ENCODE results near the gene KRT39.
"Not testable (repeated sequence)": the region's sequence is repeated elsewhere in the genome, so short reads cannot be mapped to it uniquely, and the experiment has no call there.

KRT39 gene

GRCh38 chr17:40966848-40967247, at the start of gene KRT39:
KRT39 (minus strand) TSS chr17:40966948; CDS start chr17:40966856, 92 bp downstream.
- no peak within 1 kb of the TSS for H3K4me3 ChIP-seq (ENCODE audit: low read length)
- no peak for TF ChIP-seq ZNF274 (IDR thresholded peaks at IDR 0.05; ENCODE audit: low read depth, low read length)

GRCh38 chr17:41015454-41015853, 48.7 kb upstream of the KRT39 start:
- TF ChIP-seq ZNF274 (IDR thresholded peaks at IDR 0.05; ENCODE audit: low read depth, low read length), result no peak

GRCh38 chr17:41013606-41014005, 46.9 kb upstream of the KRT39 start:
- no peak for TF ChIP-seq ZNF274 (IDR thresholded peaks at IDR 0.05; ENCODE audit: low read depth, low read length)
- no peak overlapping the region for H3K4me3 ChIP-seq (ENCODE audit: low read length)

More at GRCh38 chr17:41015454-41015853, 48.7 kb upstream of the KRT39 start:
- H3K4me3 ChIP-seq (ENCODE audit: low read length), result no peak overlapping the region

GRCh38 chr17:41013181-41013580, 46.4 kb upstream of the KRT39 start:
- H3K4me3 ChIP-seq (ENCODE audit: low read length), result no peak overlapping the region
- no peak for TF ChIP-seq ZNF274 (IDR thresholded peaks at IDR 0.05; ENCODE audit: low read depth, low read length)

DNA sequence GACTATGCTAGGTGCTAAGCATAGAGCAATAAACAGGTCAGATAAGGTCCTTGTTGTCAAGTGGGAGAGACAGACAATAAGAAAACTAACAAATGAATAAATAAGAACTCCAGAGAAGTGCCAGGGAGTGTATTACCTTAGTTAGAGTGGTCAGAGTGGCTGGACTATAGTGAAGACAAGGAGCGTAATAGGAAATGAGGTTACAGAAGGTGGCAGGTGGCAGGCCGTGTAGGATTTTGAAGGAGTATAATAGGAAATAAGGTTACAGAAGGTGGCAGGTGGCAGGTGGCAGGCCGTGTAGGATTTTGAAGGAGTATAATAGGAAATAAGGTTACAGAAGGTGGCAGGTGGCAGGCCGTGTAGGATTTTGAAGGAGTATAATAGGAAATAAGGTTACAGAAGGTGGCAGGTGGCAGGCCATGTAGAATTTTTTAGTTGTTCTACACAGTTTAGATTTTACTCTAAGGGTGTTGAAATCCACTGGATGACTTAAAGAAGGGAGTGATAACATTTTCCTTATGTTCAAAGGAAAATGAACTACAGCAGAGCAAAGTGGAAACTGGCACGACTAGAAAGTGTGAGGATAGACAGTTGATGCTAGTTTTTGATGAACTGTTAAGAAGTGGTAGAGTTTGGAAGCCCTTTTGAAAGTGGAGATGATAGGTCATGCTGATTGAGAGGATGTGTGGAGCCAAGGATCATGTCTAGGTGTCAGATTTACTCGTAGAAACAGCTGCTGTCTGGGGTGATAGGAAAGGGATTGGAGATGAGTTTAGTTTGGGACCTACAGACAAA, 45.8 kb upstream of the KRT39 start:
- no peak for TF ChIP-seq ZNF274 (IDR thresholded peaks at IDR 0.05; ENCODE audit: low read depth, low read length)
- H3K4me3 ChIP-seq (ENCODE audit: low read length), result no peak overlapping the region

DNA sequence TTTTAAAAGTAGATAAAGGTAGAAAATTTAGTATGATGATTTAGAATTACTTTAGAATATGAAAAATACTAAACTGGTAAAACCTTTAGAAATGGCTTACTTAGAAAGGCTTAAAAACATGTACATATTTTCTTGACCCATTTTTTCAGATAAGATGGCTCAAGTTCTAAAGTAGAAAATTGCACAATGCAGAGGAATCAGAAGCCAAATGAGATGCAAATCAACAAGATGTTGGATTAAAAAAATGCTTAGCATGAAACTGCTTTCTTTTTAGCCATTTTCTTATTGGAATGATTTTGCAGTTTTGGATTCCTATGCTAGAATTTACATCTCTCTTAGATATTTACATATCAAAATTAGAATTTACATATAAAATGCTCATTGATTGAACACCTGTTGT, 43.7 kb upstream of the KRT39 start:
- H3K4me3 ChIP-seq (ENCODE audit: low read length), result no peak overlapping the region
- no peak for TF ChIP-seq ZNF274 (IDR thresholded peaks at IDR 0.05; ENCODE audit: low read depth, low read length)

- TF ChIP-seq ZNF274 (IDR thresholded peaks at IDR 0.05; ENCODE audit: low read depth, low read length), result no peak
- no peak overlapping the region for H3K4me3 ChIP-seq (ENCODE audit: low read length)
These were observed 43.2 kb upstream of the KRT39 start for GRCh38 chr17:41009936-41010335.

GRCh38 chr17:41009301-41009760, 42.6 kb upstream of the KRT39 start:
- no peak for TF ChIP-seq ZNF274 (IDR thresholded peaks at IDR 0.05; ENCODE audit: low read depth, low read length)
- no peak overlapping the region for H3K4me3 ChIP-seq (ENCODE audit: low read length)

GRCh38 chr17:41008811-41009210, 42.1 kb upstream of the KRT39 start, which contains the start of gene KRTAP3-1:
KRTAP3-1 (minus strand) TSS chr17:41009128; CDS start chr17:41009074, 54 bp downstream.
- TF ChIP-seq ZNF274 (IDR thresholded peaks at IDR 0.05; ENCODE audit: low read depth, low read length), result no peak

GRCh38 chr17:41004397-41004796, 37.6 kb upstream of the KRT39 start:
- TF ChIP-seq ZNF274 (IDR thresholded peaks at IDR 0.05; ENCODE audit: low read depth, low read length), result no peak
- no peak overlapping the region for H3K4me3 ChIP-seq (ENCODE audit: low read length)

More at GRCh38 chr17:41008811-41009210, 42.1 kb upstream of the KRT39 start, which contains the start of gene KRTAP3-1:
- H3K4me3 ChIP-seq (ENCODE audit: low read length), result no peak within 1 kb of the TSS

DNA sequence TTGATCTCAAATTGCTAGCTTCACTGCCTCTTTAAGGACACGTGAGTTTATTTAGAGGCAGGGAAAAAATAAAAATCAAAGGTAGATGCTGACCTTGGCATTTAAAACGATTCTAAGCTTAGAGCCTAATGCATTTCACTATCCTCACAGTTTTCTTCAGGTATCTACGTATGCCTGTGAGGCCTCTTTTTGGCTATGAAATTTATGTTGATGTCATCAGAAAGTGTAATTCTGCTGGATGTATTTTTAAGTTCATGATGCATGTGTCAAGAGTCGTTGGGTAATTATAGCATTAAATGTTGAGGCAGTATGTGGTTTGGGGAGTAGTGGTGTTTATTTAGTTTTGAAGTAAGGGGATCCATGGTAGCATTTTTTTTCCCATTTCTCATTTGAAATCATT, 37.2 kb upstream of the KRT39 start:
- H3K4me3 ChIP-seq (ENCODE audit: low read length), result no peak overlapping the region
- no peak for TF ChIP-seq ZNF274 (IDR thresholded peaks at IDR 0.05; ENCODE audit: low read depth, low read length)

GRCh38 chr17:41002814-41003213, 36.1 kb upstream of the KRT39 start:
- no peak for TF ChIP-seq ZNF274 (IDR thresholded peaks at IDR 0.05; ENCODE audit: low read depth, low read length)
- H3K4me3 ChIP-seq (ENCODE audit: low read length), result no peak overlapping the region

- TF ChIP-seq ZNF274 (IDR thresholded peaks at IDR 0.05; ENCODE audit: low read depth, low read length), result no peak
- H3K4me3 ChIP-seq (ENCODE audit: low read length), result no peak overlapping the region
These were observed 35.0 kb upstream of the KRT39 start for GRCh38 chr17:41001795-41002194.

DNA sequence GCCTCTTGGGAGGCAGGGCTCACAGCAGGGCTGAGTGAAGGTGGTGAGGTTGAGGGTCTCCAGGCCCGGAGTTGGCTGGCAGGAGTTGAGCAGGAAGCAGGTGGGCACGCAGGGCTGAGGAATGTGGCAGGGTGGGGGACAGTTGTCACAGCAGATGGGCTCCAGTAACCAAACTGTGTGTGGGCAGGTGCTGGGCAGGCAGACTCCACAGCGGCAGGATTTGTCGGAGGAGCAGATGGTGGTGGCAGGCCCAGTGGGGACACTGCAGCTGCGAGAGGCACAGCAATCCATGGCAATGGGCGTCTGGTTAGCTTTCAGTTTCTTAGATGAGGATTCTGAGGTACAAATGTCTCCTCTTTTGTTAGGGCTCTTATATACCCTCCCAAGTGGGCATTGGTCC, 32.8 kb upstream of the KRT39 start, which contains the start of gene KRTAP3-2:
TSS of gene KRTAP3-2 (minus strand) at position 344 of the 400 bp plus-strand sequence. CDS start at position 291, 53 bp downstream.
- H3K4me3 ChIP-seq (ENCODE audit: low read length), result not testable (repeated sequence)

DNA sequence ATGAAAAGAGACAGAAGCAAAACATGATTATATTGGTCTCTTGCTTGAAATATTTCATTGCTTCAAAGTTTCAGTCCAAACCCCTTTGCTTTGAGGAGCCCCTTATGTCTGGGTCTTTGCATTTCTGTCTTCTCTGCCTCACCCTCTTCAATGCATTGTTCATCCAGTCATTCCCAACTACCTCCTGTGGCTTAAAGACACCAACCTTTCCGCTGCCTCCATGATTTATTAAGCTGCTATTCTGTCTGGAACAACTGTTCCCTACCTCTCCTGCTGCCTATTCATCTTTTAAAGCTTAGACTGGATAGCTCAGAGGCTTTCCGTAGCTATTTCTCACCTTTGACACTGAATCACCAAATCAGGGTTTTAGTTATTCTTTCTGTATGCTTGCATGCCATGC, 30.6 kb upstream of the KRT39 start:
- no peak for TF ChIP-seq ZNF274 (IDR thresholded peaks at IDR 0.05; ENCODE audit: low read depth, low read length)
- H3K4me3 ChIP-seq (ENCODE audit: low read length), result no peak overlapping the region

Data from GM08714 (cell line).